K562 (cell line): Measurements from ENCODE around the gene GPHN.

ENCODE experiments used
- ATF2 ChIP-seq: sonication (generic); formaldehyde crosslinking; IDR thresholded peaks from 2 replicates; pipeline ENCODE4 v1.8.1; 2022; ENCODE audit warnings: missing genetic modification reagents
- CREM ChIP-seq: IDR thresholded peaks from 2 replicates; pipeline ENCODE4 v1.6.1; 2014; ENCODE audit warnings: antibody characterized with exemption, low read depth
- DDX20 ChIP-seq: fragments of 450-650 bp; IDR thresholded peaks from 2 replicates; pipeline ENCODE4 v1.6.1; 2016; ENCODE audit warnings: missing genetic modification characterization, low read depth, mild to moderate bottlenecking, missing compliant biosample characterization, moderate library complexity
- SMC3 ChIP-seq: conservative IDR thresholded peaks from 2 replicates; pipeline ENCODE4 v1.6.1; 2011; ENCODE audit warnings: low read depth, low read length, improper control_type of control experiment; ENCODE audit not compliant: insufficient read depth
- ZNF232 ChIP-seq: sonication (generic); formaldehyde crosslinking; IDR thresholded peaks from 2 replicates; pipeline ENCODE4 v1.8.0; 2022; ENCODE audit warnings: mild to moderate bottlenecking, missing genetic modification reagents
- ZNF239 ChIP-seq: fragments of 250-450 bp; sonication (Bioruptor Pico); IDR thresholded peaks from 2 replicates; pipeline ENCODE4 v1.4.0; 2020; ENCODE audit warnings: mild to moderate bottlenecking
- ZNF354B ChIP-seq: fragments of 250-450 bp; sonication (Bioruptor Pico); IDR thresholded peaks from 2 replicates; pipeline ENCODE4 v1.4.0; 2020
- TF ChIP-seq, protein P1 (sequence below), 3 experiments: IDR thresholded peaks in 2 of 3; conservative IDR thresholded peaks in 1 of 3; 2 replicates each; pipeline ENCODE4 v1.5.1; 2011 to 2012; ENCODE audit warnings: low read length in 3 of 3, mild to moderate bottlenecking in 3 of 3, control low read depth in 2 of 3, improper control_type of control experiment in 1 of 3, inconsistent platforms in 1 of 3, low read depth in 1 of 3, mixed read lengths in 1 of 3, moderate library complexity in 1 of 3; ENCODE audit not compliant: insufficient read depth in 2 of 3
- TF ChIP-seq, protein P2 (sequence below), 2 experiments: fragments of 450-650 bp; formaldehyde crosslinking in 1 of 2; IDR thresholded peaks; 2 replicates each; pipeline versions ENCODE4 v1.4.0 to v1.6.1; 2014 to 2020; ENCODE audit warnings: mild to moderate bottlenecking in 2 of 2, borderline replicate concordance in 1 of 2, low read depth in 1 of 2

DNA sequence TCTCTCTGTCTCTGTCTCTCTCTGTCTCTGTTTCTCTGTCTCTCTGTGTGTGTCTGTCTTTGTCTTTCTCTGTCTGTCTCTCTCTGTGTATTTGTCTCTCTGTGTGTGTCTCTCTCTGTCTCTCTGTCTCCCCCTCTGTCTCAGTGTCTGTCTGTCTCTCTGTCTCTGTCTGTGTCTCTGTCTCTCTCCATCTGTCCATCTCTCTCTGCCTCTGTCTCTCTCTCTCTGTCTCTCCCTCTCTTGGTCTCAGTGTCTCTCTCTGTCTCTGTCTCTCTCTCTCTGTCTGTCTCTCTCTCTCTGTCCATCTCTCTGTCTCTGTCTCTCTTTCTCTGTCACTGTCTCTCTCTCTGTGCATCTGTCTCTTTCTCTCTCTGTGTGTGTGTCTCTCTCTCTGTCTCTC lies 537.5 kb downstream of the GPHN start:
- no peak for TF ChIP-seq CREM
- TF ChIP-seq ZNF232 (CRISPR knock-in tag): no peak
- TF ChIP-seq, protein P1, sequence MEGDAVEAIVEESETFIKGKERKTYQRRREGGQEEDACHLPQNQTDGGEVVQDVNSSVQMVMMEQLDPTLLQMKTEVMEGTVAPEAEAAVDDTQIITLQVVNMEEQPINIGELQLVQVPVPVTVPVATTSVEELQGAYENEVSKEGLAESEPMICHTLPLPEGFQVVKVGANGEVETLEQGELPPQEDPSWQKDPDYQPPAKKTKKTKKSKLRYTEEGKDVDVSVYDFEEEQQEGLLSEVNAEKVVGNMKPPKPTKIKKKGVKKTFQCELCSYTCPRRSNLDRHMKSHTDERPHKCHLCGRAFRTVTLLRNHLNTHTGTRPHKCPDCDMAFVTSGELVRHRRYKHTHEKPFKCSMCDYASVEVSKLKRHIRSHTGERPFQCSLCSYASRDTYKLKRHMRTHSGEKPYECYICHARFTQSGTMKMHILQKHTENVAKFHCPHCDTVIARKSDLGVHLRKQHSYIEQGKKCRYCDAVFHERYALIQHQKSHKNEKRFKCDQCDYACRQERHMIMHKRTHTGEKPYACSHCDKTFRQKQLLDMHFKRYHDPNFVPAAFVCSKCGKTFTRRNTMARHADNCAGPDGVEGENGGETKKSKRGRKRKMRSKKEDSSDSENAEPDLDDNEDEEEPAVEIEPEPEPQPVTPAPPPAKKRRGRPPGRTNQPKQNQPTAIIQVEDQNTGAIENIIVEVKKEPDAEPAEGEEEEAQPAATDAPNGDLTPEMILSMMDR (IDR thresholded peaks at IDR 0.05 in 2 of 3, conservative IDR thresholded peaks at IDR 0.05 in 1 of 3; ENCODE audit: insufficient read depth in 2 of 3, low read depth in 1 of 3, low read length in 3 of 3): no peak
- no peak for TF ChIP-seq DDX20 (tag)
- no peak for TF ChIP-seq SMC3
- TF ChIP-seq ZNF354B (CRISPR knock-in tag): no peak
- TF ChIP-seq ATF2 (CRISPR knock-in tag): no peak
- TF ChIP-seq ZNF239: no peak
- TF ChIP-seq, protein P2, sequence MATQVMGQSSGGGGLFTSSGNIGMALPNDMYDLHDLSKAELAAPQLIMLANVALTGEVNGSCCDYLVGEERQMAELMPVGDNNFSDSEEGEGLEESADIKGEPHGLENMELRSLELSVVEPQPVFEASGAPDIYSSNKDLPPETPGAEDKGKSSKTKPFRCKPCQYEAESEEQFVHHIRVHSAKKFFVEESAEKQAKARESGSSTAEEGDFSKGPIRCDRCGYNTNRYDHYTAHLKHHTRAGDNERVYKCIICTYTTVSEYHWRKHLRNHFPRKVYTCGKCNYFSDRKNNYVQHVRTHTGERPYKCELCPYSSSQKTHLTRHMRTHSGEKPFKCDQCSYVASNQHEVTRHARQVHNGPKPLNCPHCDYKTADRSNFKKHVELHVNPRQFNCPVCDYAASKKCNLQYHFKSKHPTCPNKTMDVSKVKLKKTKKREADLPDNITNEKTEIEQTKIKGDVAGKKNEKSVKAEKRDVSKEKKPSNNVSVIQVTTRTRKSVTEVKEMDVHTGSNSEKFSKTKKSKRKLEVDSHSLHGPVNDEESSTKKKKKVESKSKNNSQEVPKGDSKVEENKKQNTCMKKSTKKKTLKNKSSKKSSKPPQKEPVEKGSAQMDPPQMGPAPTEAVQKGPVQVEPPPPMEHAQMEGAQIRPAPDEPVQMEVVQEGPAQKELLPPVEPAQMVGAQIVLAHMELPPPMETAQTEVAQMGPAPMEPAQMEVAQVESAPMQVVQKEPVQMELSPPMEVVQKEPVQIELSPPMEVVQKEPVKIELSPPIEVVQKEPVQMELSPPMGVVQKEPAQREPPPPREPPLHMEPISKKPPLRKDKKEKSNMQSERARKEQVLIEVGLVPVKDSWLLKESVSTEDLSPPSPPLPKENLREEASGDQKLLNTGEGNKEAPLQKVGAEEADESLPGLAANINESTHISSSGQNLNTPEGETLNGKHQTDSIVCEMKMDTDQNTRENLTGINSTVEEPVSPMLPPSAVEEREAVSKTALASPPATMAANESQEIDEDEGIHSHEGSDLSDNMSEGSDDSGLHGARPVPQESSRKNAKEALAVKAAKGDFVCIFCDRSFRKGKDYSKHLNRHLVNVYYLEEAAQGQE (IDR thresholded peaks at IDR 0.05; ENCODE audit: borderline replicate concordance): no peak
- TF ChIP-seq, protein P2 (CRISPR knock-in tag; IDR thresholded peaks at IDR 0.05; ENCODE audit: low read depth): no peak
